GM12892 (cell line): ENCODE results near the gene RPL35A.

Experiments used
- POLR2A ChIP-seq: IDR thresholded peaks from 2 replicates; pipeline ENCODE4 v1.6.1; 2011; ENCODE audit warnings: low read depth, low read length, control low read depth
- POLR2AphosphoS5 ChIP-seq: IDR thresholded peaks from 2 replicates; pipeline ENCODE4 v1.6.1; 2011; ENCODE audit warnings: low read depth, low read length, control low read depth

GRCh38 chr3:197997936-197998335 lies 47.9 kb downstream of the RPL35A start:
- TF ChIP-seq POLR2A: no peak
- no peak for TF ChIP-seq POLR2AphosphoS5
